ENCODE measurements around the gene DVL1. TPM values are rescaled to one million over a fixed set of nuclear protein-coding genes. Genes with fewer than 3 reads are reported as not detected.
A peak's percentile ranks its signal among the peaks of the same experiment; 100 is the strongest.

Gene DVL1
- total and polyA plus RNA-seq, 2 of the 13 experiments (the other 11 are each of a cell fraction or from before 2014, with no cell fraction given) = 30.8 to 60.4 TPM

DNA sequence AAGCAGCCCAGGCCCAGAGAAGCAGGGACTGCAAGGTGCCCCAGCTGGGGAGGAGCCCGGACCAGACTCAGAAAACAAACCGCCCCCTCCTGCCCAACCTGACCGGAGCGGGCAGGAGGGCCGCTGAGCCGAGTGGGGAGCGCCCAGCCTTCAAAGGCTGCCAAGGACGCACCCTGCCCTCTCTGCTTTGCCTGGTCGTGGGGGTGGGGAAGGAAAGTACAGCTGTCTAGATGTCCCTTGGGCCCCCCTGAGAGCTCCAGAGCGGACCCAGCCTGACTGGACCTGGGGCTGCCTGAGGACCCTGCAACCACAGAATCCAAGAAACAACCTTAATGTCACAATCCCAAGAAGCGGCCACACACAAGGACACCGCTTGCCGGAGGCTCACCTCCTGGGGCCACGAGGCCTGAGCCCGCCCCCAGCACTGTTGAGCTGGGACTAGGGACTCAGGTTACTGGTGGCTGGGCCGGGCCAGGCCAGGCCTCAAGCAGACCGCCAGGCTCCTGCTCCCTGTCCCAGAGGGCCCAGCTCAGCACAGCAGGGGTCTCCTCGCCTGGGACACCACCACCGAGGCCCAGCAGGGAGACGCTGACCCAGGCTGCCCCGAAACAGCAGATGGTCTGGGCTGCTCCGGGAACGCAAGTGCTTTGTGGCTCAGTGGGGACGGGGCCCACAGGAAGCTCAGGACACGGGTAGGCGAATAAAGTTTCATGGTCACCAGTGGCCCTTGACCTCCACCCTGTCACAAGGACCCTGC, 1.4 kb downstream of the DVL1 start (continued):
- TF ChIP-seq ZNF800 (CRISPR knock-in tag; IDR thresholded peaks at IDR 0.05) (0 out of 2 replicates have a peak, but pooled peaks have one; percentile 21), ELF3 (CRISPR knock-in tag; IDR thresholded peaks at IDR 0.05) (peak; percentile 9; the same call in 1 of the 2 replicates), ZNF282 (IDR thresholded peaks at IDR 0.05; ENCODE audit: partially characterized antibody) (no peak), ZNF616 (CRISPR knock-in tag; IDR thresholded peaks at IDR 0.05; ENCODE audit: low read depth) (peak; percentile 16; the same call in 1 of the 2 replicates), ZNF34 (CRISPR knock-in tag; IDR thresholded peaks at IDR 0.05; ENCODE audit: borderline replicate concordance) (peak; percentile 78; the same call in 1 of the 2 replicates), EEA1 (CRISPR knock-in tag; IDR thresholded peaks at IDR 0.05; ENCODE audit: borderline replicate concordance) (no peak), YY1 (IDR thresholded peaks at IDR 0.05; ENCODE audit: insufficient read depth, insufficient replicate concordance, low read depth, low read length) (peak; percentile 9), BCL6 (CRISPR knock-in tag; IDR thresholded peaks at IDR 0.05) (0 out of 2 replicates have a peak, but pooled peaks have one; percentile 15), AKAP8 (CRISPR knock-in tag; IDR thresholded peaks at IDR 0.05) (peak; percentile 18; the same call in 1 of the 2 replicates), ATF2 (CRISPR knock-in tag; IDR thresholded peaks at IDR 0.05) (no peak), PBX2 (CRISPR knock-in tag; IDR thresholded peaks at IDR 0.05) (no peak), ZNF331 (CRISPR knock-in tag; IDR thresholded peaks at IDR 0.05) (peak; percentile 47; the same call in 1 of the 2 replicates), DNMT3B (CRISPR knock-in tag; conservative IDR thresholded peaks at IDR 0.05) (no peak), MYC (CRISPR knock-in tag; IDR thresholded peaks at IDR 0.05; ENCODE audit: borderline replicate concordance) (peak; percentile 62; the same call in 1 of the 2 replicates), ZBTB3 (CRISPR knock-in tag; IDR thresholded peaks at IDR 0.05; ENCODE audit: borderline replicate concordance, low read depth) (no peak; the same call in 1 of the 2 replicates), NPAS2 (CRISPR knock-in tag; IDR thresholded peaks at IDR 0.05; ENCODE audit: borderline replicate concordance) (no peak), HOXA3 (CRISPR knock-in tag; IDR thresholded peaks at IDR 0.05) (0 out of 2 replicates have a peak, but pooled peaks have one; percentile 30), SNAPC4 (CRISPR knock-in tag; IDR thresholded peaks at IDR 0.05) (no peak), ZNF235 (CRISPR knock-in tag; IDR thresholded peaks at IDR 0.05; ENCODE audit: borderline replicate concordance) (0 out of 2 replicates have a peak, but pooled peaks have one; percentile 66), SMYD3 (CRISPR knock-in tag; IDR thresholded peaks at IDR 0.05) (no peak)

All from HepG2 (cell line).